ENCODE measurements around the gene GRAMD4.

GRCh38 chr22:46707305-46707704, 87.1 kb downstream of the GRAMD4 start:
- no peak for TF ChIP-seq CTCF (conservative IDR thresholded peaks at IDR 0.05; ENCODE audit: low read depth, low read length)
- no peak for TF ChIP-seq EZH2 (IDR thresholded peaks at IDR 0.05; ENCODE audit: low read length, unreplicated experiment)
- no peak for TF ChIP-seq EZH2phosphoT487 (IDR thresholded peaks at IDR 0.05; ENCODE audit: borderline replicate concordance, low read length)
